K562 (cell line): ENCODE data around the gene DIP2A. TPM values are rescaled to one million over a fixed set of nuclear protein-coding genes. Genes with fewer than 3 reads are reported as not detected.

Experiments
- ATAC-seq: fragments of 200-7000 bp; cut with Tn5 transposase; 3 replicates; pipeline ENCODE4 v1.9.1; 2020; ENCODE audit warnings: moderate library complexity
- BruUV-seq: library from RNA; stranded (reverse); fragments of 400-500 nt; replicated peaks from 2 replicates; lab custom pipeline; 2021; lab: Mats Ljungman, UMichigan
- CTCF ChIA-PET: fragments of 300-600 bp; formaldehyde crosslinking; extraction: SDS; loops from one replicate; lab custom pipeline; 2021; ENCODE audit warnings: low intra/inter-chr PET ratio; lab: Yijun Ruan, JAX
- POLR2A ChIA-PET: fragments of 300-600, 350-650 bp; sonication (Branson Sonifier 250); formaldehyde crosslinking; extraction: SDS; loops from one replicate; lab custom pipeline; 2021; ENCODE audit warnings: antibody characterized with exemption, inconsistent platforms; lab: Yijun Ruan, JAX
- DNase-seq, 4 experiments: peaks; one replicate each; pipeline versions ENCODE4 v3.0.0 to v3.0.0-alpha.2; 2011 to 2018; ENCODE audit warnings: low spot score in 3 of 4, mixed read lengths in 3 of 4; ENCODE audit errors: extremely low read depth in 1 of 4
- FAIRE-seq: peaks from 2 replicates; lab custom pipeline; 2011; peaks lifted over from hg19 to GRCh38; lab: Jason Lieb, UNC
- H2AFZ ChIP-seq: 2 replicates; pipeline ENCODE4 v1.6.0; 2011; ENCODE audit warnings: low read depth, low read length, control low read depth, inconsistent platforms
- H3K27ac ChIP-seq: fragments of 200-600 bp; 3 replicates; pipeline ENCODE4 v1.8.0; 2011; ENCODE audit warnings: low read depth, mild to moderate bottlenecking, control low read depth, inconsistent platforms, low read length, moderate library complexity, mixed read lengths; ENCODE audit errors: extremely low read depth
- H3K27me3 ChIP-seq, 2 experiments: fragments of 300-600 bp in 1 of 2; 2 replicates in 1 of 2; 3 replicates in 1 of 2; pipeline versions ENCODE4 v1.6.0 to v1.8.0; 2011; ENCODE audit warnings: inconsistent platforms in 2 of 2, low read length in 2 of 2, mild to moderate bottlenecking in 1 of 2, mixed read lengths in 1 of 2, moderate library complexity in 1 of 2; ENCODE audit not compliant: control insufficient read depth in 2 of 2, insufficient read depth in 2 of 2
- H3K36me3 ChIP-seq: fragments of 300-600 bp; 3 replicates; pipeline ENCODE4 v1.8.0; 2011; ENCODE audit warnings: mild to moderate bottlenecking, low read length, inconsistent platforms; ENCODE audit not compliant: control insufficient read depth, insufficient read depth
- H3K4me1 ChIP-seq, 2 experiments: fragments of 200-600 bp in 1 of 2; replicated peaks in 1 of 2; 2 replicates in 1 of 2; 3 replicates in 1 of 2; pipeline versions ENCODE4 v1.5.1 to v1.8.0; 2011; ENCODE audit warnings: inconsistent platforms in 2 of 2, low read length in 2 of 2, mild to moderate bottlenecking in 1 of 2, mixed read lengths in 1 of 2, moderate library complexity in 1 of 2; ENCODE audit not compliant: control insufficient read depth in 2 of 2, insufficient read depth in 2 of 2
- H3K4me2 ChIP-seq: 2 replicates; pipeline ENCODE4 v1.6.1; 2011; ENCODE audit warnings: low read length, control low read depth, inconsistent platforms, mixed read lengths; ENCODE audit not compliant: insufficient read depth
- H3K4me3 ChIP-seq: fragments of 200-600 bp; sonication (generic), shearing (Covaris generic); 2 replicates; pipeline ENCODE4 v1.5.1; 2016; ENCODE audit warnings: control low read depth, inconsistent platforms
- H3K79me2 ChIP-seq: fragments of 200-600 bp; 3 replicates; pipeline ENCODE4 v1.8.0; 2011; ENCODE audit warnings: low read length, inconsistent platforms; ENCODE audit not compliant: control insufficient read depth, insufficient read depth
- H3K9ac ChIP-seq, 2 experiments: 2 replicates each; pipeline versions ENCODE4 v1.6.0 to v1.6.1; 2011; ENCODE audit warnings: low read depth in 2 of 2, low read length in 2 of 2, control low read depth in 1 of 2, inconsistent platforms in 1 of 2, mild to moderate bottlenecking in 1 of 2, mixed read lengths in 1 of 2; ENCODE audit not compliant: insufficient read depth in 1 of 2
- H3K9me1 ChIP-seq: one replicate; pipeline ENCODE4 v1.6.0; 2011; ENCODE audit warnings: inconsistent platforms, mild to moderate bottlenecking, low read length, moderate library complexity; ENCODE audit not compliant: control insufficient read depth, insufficient read depth
- H3K9me3 ChIP-seq: replicated peaks from 2 replicates; pipeline ENCODE4 v1.5.1; 2011; ENCODE audit warnings: low read depth, low read length, inconsistent platforms; ENCODE audit not compliant: control insufficient read depth, insufficient read depth
- H4K20me1 ChIP-seq: replicated peaks from 2 replicates; pipeline ENCODE4 v1.6.1; 2011; ENCODE audit warnings: low read length, inconsistent platforms, mixed read lengths; ENCODE audit not compliant: control insufficient read depth, insufficient read depth
- CCNT2 ChIP-seq: IDR thresholded peaks from 2 replicates; pipeline ENCODE4 v1.6.1; 2011; ENCODE audit warnings: borderline replicate concordance, low read depth, mild to moderate bottlenecking, moderate library complexity, mixed read lengths, low read length; ENCODE audit not compliant: insufficient read length; ENCODE audit errors: extremely low read depth
- GATAD2A ChIP-seq: fragments of 450-650 bp; IDR thresholded peaks from 2 replicates; pipeline ENCODE4 v1.6.1; 2017
- POLR2G ChIP-seq: fragments of 200-400 bp; formaldehyde crosslinking; IDR thresholded peaks from 2 replicates; pipeline ENCODE4 v1.6.1; 2017; ENCODE audit warnings: low read depth, mild to moderate bottlenecking, antibody characterized with exemption, low read length, moderate library complexity
- WGBS: fragments of 100-300 bp; shearing (Covaris generic); methylation state at CpG from one replicate; pipeline ENCODE4 v1.1.6; 2016; ENCODE audit warnings: low coverage, mixed read lengths; ENCODE audit not compliant: insufficient coverage; ENCODE audit errors: missing lambda C conversion rate; 5-methylcytosine and 5-hydroxymethylcytosine counted together
- in situ Hi-C: fragments of 300-500 bp; cut with MboI; formaldehyde crosslinking; loops from 4 replicates; pipeline ENCODE4 v1.15.0; 2018; ENCODE audit warnings: inconsistent platforms, mixed read lengths
- intact Hi-C: fragments of 100-400 bp; cut with micrococcal nuclease; formaldehyde crosslinking; loops from 2 replicates; pipeline ENCODE4 v1.14.2; 2022
- polyA plus RNA-seq, 8 experiments: library from polyadenylated mRNA; depleted of rRNA in 4 of 8; stranded (reverse) in 5 of 8; unstranded in 3 of 8; fragments of >200 nt; fragmentation: Nextera tagmentation in 2 of 8; fragmentation: Illumina TruSeq in 1 of 8; extraction: Ambion mirVana in 2 of 8; extraction: Trizol in 1 of 8; gene quantifications; 2 replicates each; pipeline versions ENCODE4 v1.2.1 to v1.2.3, GENCODE V29; 2011 to 2014; ENCODE audit warnings: inconsistent platforms in 1 of 8, missing spikeins in 1 of 8
- total RNA-seq, 7 experiments: library from RNA; depleted of rRNA in 6 of 7; stranded (reverse); fragments of >200 nt in 6 of 7; fragmentation: Illumina TruSeq in 2 of 7; extraction: Trizol in 2 of 7; gene quantifications; 2 replicates each; pipeline versions ENCODE4 v1.2.1 to v1.2.3, GENCODE V29; 2011 to 2021; ENCODE audit warnings: low replicate concordance in 1 of 7

Gene DIP2A
- total and polyA plus RNA-seq, 9 of the 15 experiments (the other 6 are each of a cell fraction or from before 2014, with no cell fraction given), result 4.3 to 34.5 (median 20.3) TPM

DNA sequence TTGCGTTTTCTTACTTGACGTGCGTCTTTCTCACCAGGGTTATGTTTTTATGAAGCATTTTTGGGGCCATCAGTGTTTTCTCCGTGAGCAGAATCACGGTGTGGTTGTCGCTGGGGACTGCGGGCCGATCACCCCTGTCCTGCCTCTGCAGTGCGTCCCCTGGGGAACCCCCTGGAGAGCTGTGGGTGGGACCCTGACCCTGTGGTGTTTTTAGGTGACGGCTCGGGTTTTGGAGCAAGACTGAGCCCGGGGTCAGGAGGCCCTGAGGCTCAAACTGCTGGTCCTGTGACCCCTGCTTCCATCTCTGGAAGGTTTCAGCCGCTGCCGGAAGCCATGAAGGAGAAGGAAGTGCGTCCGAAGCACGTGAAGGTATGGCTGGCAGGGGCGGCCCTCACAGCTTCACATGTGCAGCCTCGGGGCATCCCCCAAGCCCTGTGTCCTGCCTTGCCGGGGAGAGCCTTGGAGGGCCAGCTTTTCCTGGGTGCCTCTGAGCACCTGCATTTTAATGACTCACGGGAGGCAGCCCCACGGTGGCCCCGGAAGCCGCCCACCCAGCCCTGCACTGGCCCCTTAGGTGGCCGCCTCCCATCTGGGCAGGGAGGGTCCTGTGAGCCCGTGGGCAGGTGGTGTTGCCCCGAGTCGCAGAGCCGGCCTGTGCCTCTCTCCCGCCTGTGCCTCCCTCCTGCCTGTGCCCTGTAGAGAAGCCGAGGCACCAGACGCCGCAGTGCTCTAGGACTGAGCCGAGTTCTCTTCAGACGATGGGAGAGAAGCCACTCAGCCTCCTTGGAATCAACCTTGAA, 36.7 kb upstream of the DIP2A start:
- H3K9me3 ChIP-seq, result no peaks in the 10 kb centered on the region
- no peaks in the 10 kb centered on the region for H3K79me2 ChIP-seq
- H3K27ac ChIP-seq, result no peak overlapping the region
- H3K4me2 ChIP-seq, result no peak overlapping the region
- ChIA-PET CTCF (interaction anchor here (0.6 kb wide), 1 partner anchor 221 kb away, joined by 5 read pairs; no protein-coding TSS in a partner anchor), POLR2A (interaction anchor here (0.6 to 0.7 kb wide), 2 partner anchors 9 to 34 kb away, joined by 3 read pairs; no protein-coding TSS in a partner anchor)
- no peak for DNase-seq
- H3K27me3 ChIP-seq, result no peaks in the 10 kb centered on the region
- H3K36me3 ChIP-seq, result peaks cover 54% of the 10 kb centered on the region; the same call in 2 of the 3 replicates
- intact Hi-C loops, result no loop called here
- BruUV-seq, result no TSS peak
- ATAC-seq, result no peak
- TF ChIP-seq GATAD2A (no peak), POLR2G (0 out of 2 replicates have a peak, but pooled peaks have one; percentile 1), CCNT2 (no peak)
- TF ChIP-seq, all 486 proteins: peak for 1
- WGBS, result 94% methylated on average over 32 of the region's 35 CpGs
- Histone ChIP-seq H4K20me1 (no peaks in the 10 kb centered on the region), H3K9ac (peak overlapping the region in 1 of 2 experiments; percentile 28; a peak in 1 of 4 replicates), H3K4me1 (peaks cover 0 to 16% of the 10 kb centered on the region in 2 experiments; a peak in 1 of 5 replicates), H2AFZ (no peak overlapping the region), H3K4me3 (no peak overlapping the region), H3K9me1 (no peaks in the 10 kb centered on the region)
- in situ Hi-C loops, result no loop called here
- FAIRE-seq, result no peak
